ENCODE data around the gene CERS6.

DNA sequence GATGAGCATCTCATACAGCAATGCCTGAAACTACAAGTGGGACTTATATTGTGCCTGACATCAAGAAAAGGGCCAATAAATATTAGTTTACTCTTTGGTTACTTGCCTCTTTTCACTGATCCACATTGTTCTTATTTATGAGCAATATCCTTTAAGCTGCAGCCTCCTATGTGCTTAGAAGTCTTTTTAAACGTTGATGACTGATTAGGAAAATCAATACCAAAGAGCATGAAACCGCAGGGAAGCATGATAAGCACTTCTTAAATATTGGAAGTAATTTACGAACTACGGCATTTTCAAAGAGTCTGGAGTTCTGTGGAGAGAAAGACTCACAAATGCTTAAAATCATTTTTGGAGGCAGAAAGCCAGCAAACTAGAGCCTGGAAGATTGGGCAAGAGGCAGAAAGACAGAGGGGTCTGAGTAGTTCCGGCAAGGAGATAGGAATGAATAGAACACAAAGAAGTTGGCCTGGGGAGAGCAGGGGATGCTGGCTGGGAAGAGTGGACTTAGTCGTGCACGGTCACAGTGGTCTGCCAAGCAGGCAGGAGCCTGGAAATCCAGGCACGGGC lies 223.8 kb downstream of the CERS6 start:
- TF ChIP-seq BHLHE40 (IDR thresholded peaks at IDR 0.05; ENCODE audit: borderline replicate concordance) (no peak), PKNOX1 (IDR thresholded peaks at IDR 0.05) (peak; percentile 41; the same call in 1 of the 2 replicates), ARNT (IDR thresholded peaks at IDR 0.05) (no peak), CTBP1 (IDR thresholded peaks at IDR 0.05; ENCODE audit: borderline replicate concordance) (peak; percentile 29; the same call in 1 of the 2 replicates), HDGF (IDR thresholded peaks at IDR 0.05; ENCODE audit: borderline replicate concordance) (no peak)

Data from HEK293T (cell line).